K562 (cell line): ENCODE results near the gene SCFD1.

Source experiments
- ELF4 ChIP-seq: fragments of 450-650 bp; formaldehyde crosslinking; IDR thresholded peaks from 2 replicates; pipeline ENCODE4 v1.4.0; 2022; ENCODE audit warnings: missing genetic modification characterization
- FOXA1 ChIP-seq: fragments of 450-650 bp; IDR thresholded peaks from 2 replicates; pipeline ENCODE4 v1.6.1; 2016; ENCODE audit warnings: mild to moderate bottlenecking, borderline replicate concordance
- MAFF ChIP-seq: IDR thresholded peaks from 2 replicates; pipeline ENCODE4 v1.6.1; 2012; ENCODE audit warnings: low read length, improper control_type of control experiment
- NFATC3 ChIP-seq: fragments of 450-650 bp; IDR thresholded peaks from 2 replicates; pipeline ENCODE4 v1.6.1; 2017; ENCODE audit warnings: mild to moderate bottlenecking
- NFIC ChIP-seq: fragments of 450-650 bp; IDR thresholded peaks from 2 replicates; pipeline ENCODE4 v1.6.1; 2017; ENCODE audit warnings: mild to moderate bottlenecking, inconsistent platforms
- PHF8 ChIP-seq: fragments of 200-600 bp; sonication (generic); IDR thresholded peaks from 2 replicates; pipeline ENCODE4 v1.6.1; 2012; ENCODE audit warnings: mixed run types, mild to moderate bottlenecking, inconsistent platforms, low read length, moderate library complexity, borderline replicate concordance
- RFX5 ChIP-seq: IDR thresholded peaks from 2 replicates; pipeline ENCODE4 v1.6.1; 2011; ENCODE audit warnings: low read depth, mild to moderate bottlenecking, improper control_type of control experiment, low read length
- TAF1 ChIP-seq: IDR thresholded peaks from 2 replicates; pipeline ENCODE4 v1.6.1; 2011; ENCODE audit warnings: mild to moderate bottlenecking, low read length, moderate library complexity; ENCODE audit not compliant: insufficient read depth, control insufficient read depth, severe bottlenecking; ENCODE audit errors: extremely low read depth
- TSC22D4 ChIP-seq: fragments of 450-650 bp; IDR thresholded peaks from 2 replicates; pipeline ENCODE4 v1.6.1; 2016; ENCODE audit warnings: missing genetic modification characterization, missing biosample characterization, control low read depth
- ZNF76 ChIP-seq: fragments of 250-450 bp; sonication (Bioruptor Pico); IDR thresholded peaks from 2 replicates; pipeline ENCODE4 v1.4.0; 2020; ENCODE audit warnings: mild to moderate bottlenecking, moderate library complexity, borderline replicate concordance

GRCh38 chr14:30698463-30698862 is 76.3 kb downstream of the SCFD1 start:
- TF ChIP-seq FOXA1 = no peak
- no peak for TF ChIP-seq ZNF76
- TF ChIP-seq PHF8 = no peak
- TF ChIP-seq NFIC = no peak
- no peak for TF ChIP-seq ELF4 (CRISPR knock-in tag)
- TF ChIP-seq MAFF = no peak
- TF ChIP-seq NFATC3 = no peak
- no peak for TF ChIP-seq TSC22D4
- no peak for TF ChIP-seq TAF1
- TF ChIP-seq RFX5 = no peak
